H1 (cell line): ENCODE measurements around the gene TARP.

Experiments used
- CTCF ChIA-PET: fragments of 300-600 bp; sonication (Branson Sonifier 250); formaldehyde crosslinking; loops from one replicate; lab custom pipeline; 2021; ENCODE audit not compliant: partially characterized antibody; lab: Charles Lee
- POLR2A ChIA-PET: fragments of 300-600 bp; sonication (Branson Sonifier 250); formaldehyde crosslinking; loops from one replicate; lab custom pipeline; 2021; ENCODE audit warnings: inconsistent platforms; ENCODE audit not compliant: partially characterized antibody; lab: Charles Lee
- DNase-seq, 2 experiments: peaks; one replicate each; pipeline versions ENCODE4 v3.0.0 to v3.0.0-alpha.2; 2010 to 2022; ENCODE audit warnings: low spot score in 2 of 2, low read depth in 1 of 2, mixed read lengths in 1 of 2
- FAIRE-seq: peaks from 2 replicates; lab custom pipeline; 2011; peaks lifted over from hg19 to GRCh38; lab: Jason Lieb, UNC
- H2AFZ ChIP-seq: 2 replicates; pipeline ENCODE4 v1.8.1; 2012; ENCODE audit warnings: low read length, inconsistent platforms
- H2AK5ac ChIP-seq: 2 replicates; pipeline ENCODE4 v1.6.1; 2013; ENCODE audit warnings: low read depth, low read length
- H2BK120ac ChIP-seq: replicated peaks from 2 replicates; pipeline ENCODE3; 2013; ENCODE audit warnings: low read depth, low read length, inconsistent platforms
- H2BK12ac ChIP-seq: 2 replicates; pipeline ENCODE4 v1.6.1; 2013; ENCODE audit warnings: low read depth, low read length
- H2BK15ac ChIP-seq: 2 replicates; pipeline ENCODE4 v1.6.1; 2013; ENCODE audit warnings: low read length
- H2BK20ac ChIP-seq: 2 replicates; pipeline ENCODE4 v1.6.1; 2013; ENCODE audit warnings: low read length
- H2BK5ac ChIP-seq: 2 replicates; pipeline ENCODE4 v1.6.1; 2013; ENCODE audit warnings: low read depth, low read length
- H3K14ac ChIP-seq: 2 replicates; pipeline ENCODE4 v1.6.1; 2013; ENCODE audit warnings: inconsistent platforms; ENCODE audit not compliant: insufficient read length
- H3K18ac ChIP-seq: 2 replicates; pipeline ENCODE4 v1.6.1; 2013; ENCODE audit warnings: low read length; ENCODE audit errors: extremely low read depth
- H3K23ac ChIP-seq: 2 replicates; pipeline ENCODE4 v1.6.1; 2013; ENCODE audit warnings: inconsistent platforms; ENCODE audit not compliant: insufficient read length
- H3K23me2 ChIP-seq: 2 replicates; pipeline ENCODE4 v1.6.1; 2013; ENCODE audit warnings: low read depth, low read length
- H3K27ac ChIP-seq: 2 replicates; pipeline ENCODE4 v1.6.1; 2011; ENCODE audit warnings: low read depth, low read length, inconsistent platforms
- H3K27me3 ChIP-seq, 4 experiments: replicated peaks in 1 of 4; 1 replicate in 1 of 4; 2 replicates in 3 of 4; pipeline versions ENCODE4 v1.6.1 to v1.8.1; 2011 to 2013; ENCODE audit warnings: low read length in 3 of 4, mild to moderate bottlenecking in 3 of 4, inconsistent platforms in 2 of 4, mixed read lengths in 2 of 4, moderate library complexity in 1 of 4; ENCODE audit not compliant: control insufficient read depth in 3 of 4, insufficient read depth in 3 of 4; ENCODE audit errors: extremely low read depth in 1 of 4
- H3K36me3 ChIP-seq, 4 experiments: 2 replicates each; pipeline versions ENCODE4 v1.6.1 to v1.8.1; 2011 to 2013; ENCODE audit warnings: mild to moderate bottlenecking in 4 of 4, low read length in 3 of 4, moderate library complexity in 2 of 4, control low read depth in 1 of 4, inconsistent platforms in 1 of 4; ENCODE audit not compliant: insufficient read depth in 4 of 4, control insufficient read depth in 2 of 4
- H3K4ac ChIP-seq: replicated peaks from 2 replicates; pipeline ENCODE3; 2013; ENCODE audit warnings: low read length, low read depth, mixed read lengths, inconsistent platforms; ENCODE audit not compliant: insufficient read length
- H3K4me1 ChIP-seq, 4 experiments: replicated peaks in 1 of 4; 1 replicate in 1 of 4; 2 replicates in 3 of 4; pipeline versions ENCODE4 v1.6.1 to v1.8.1; 2011 to 2013; ENCODE audit warnings: low read length in 3 of 4, inconsistent platforms in 2 of 4, mixed read lengths in 1 of 4; ENCODE audit not compliant: insufficient read depth in 4 of 4, control insufficient read depth in 3 of 4
- H3K4me2 ChIP-seq, 2 experiments: 2 replicates each; pipeline versions ENCODE4 v1.6.1 to v1.8.1; 2011 to 2013; ENCODE audit warnings: low read depth in 2 of 2, low read length in 2 of 2, control low read depth in 1 of 2, inconsistent platforms in 1 of 2, mild to moderate bottlenecking in 1 of 2; ENCODE audit not compliant: insufficient read depth in 1 of 2
- H3K4me3 ChIP-seq, 4 experiments: fragments of 200-600, 300-600 bp in 1 of 4; sonication (generic), shearing (Covaris generic), sonication (Bioruptor Twin) in 1 of 4; 2 replicates each; pipeline versions ENCODE4 v1.5.1 to v1.8.1; 2011 to 2016; ENCODE audit warnings: low read length in 4 of 4, low read depth in 3 of 4, control low read depth in 2 of 4, inconsistent platforms in 2 of 4, mild to moderate bottlenecking in 2 of 4, mixed read lengths in 1 of 4, moderate library complexity in 1 of 4; ENCODE audit not compliant: insufficient read depth in 2 of 4; ENCODE audit errors: extremely low read depth in 1 of 4
- H3K56ac ChIP-seq: replicated peaks from 2 replicates; pipeline ENCODE3; 2013; ENCODE audit warnings: low read depth, mild to moderate bottlenecking, mixed read lengths, low read length, inconsistent platforms; ENCODE audit not compliant: insufficient read length
- H3K79me1 ChIP-seq: 2 replicates; pipeline ENCODE4 v1.6.1; 2013; ENCODE audit warnings: low read depth, low read length, control low read depth
- H3K79me2 ChIP-seq, 2 experiments: 2 replicates each; pipeline versions ENCODE4 v1.6.1 to v1.8.1; 2012 to 2013; ENCODE audit warnings: low read length in 2 of 2, mild to moderate bottlenecking in 2 of 2, inconsistent platforms in 1 of 2; ENCODE audit not compliant: insufficient read depth in 2 of 2, control insufficient read depth in 1 of 2
- H3K9ac ChIP-seq, 4 experiments: replicated peaks in 1 of 4; 1 replicate in 1 of 4; 2 replicates in 3 of 4; pipeline versions ENCODE4 v1.6.1 to v1.8.1; 2011 to 2013; ENCODE audit warnings: low read depth in 3 of 4, low read length in 3 of 4, control low read depth in 2 of 4, mild to moderate bottlenecking in 2 of 4, moderate library complexity in 2 of 4, inconsistent platforms in 1 of 4; ENCODE audit errors: extremely low read depth in 1 of 4
- H3K9me3 ChIP-seq, 2 experiments: 2 replicates each; pipeline versions ENCODE4 v1.6.1 to v1.8.1; 2012 to 2013; ENCODE audit warnings: mild to moderate bottlenecking in 2 of 2, moderate library complexity in 2 of 2, control low read depth in 1 of 2, inconsistent platforms in 1 of 2, low read depth in 1 of 2, low read length in 1 of 2, mixed read lengths in 1 of 2; ENCODE audit not compliant: insufficient read depth in 2 of 2
- H4K20me1 ChIP-seq, 2 experiments: replicated peaks in 1 of 2; 2 replicates each; pipeline versions ENCODE3 to v1.8.1; 2011 to 2013; ENCODE audit warnings: inconsistent platforms in 2 of 2, low read length in 2 of 2, mild to moderate bottlenecking in 1 of 2; ENCODE audit not compliant: insufficient read depth in 2 of 2, control insufficient read depth in 1 of 2
- H4K5ac ChIP-seq: 2 replicates; pipeline ENCODE4 v1.6.1; 2013; ENCODE audit warnings: low read length, low read depth, mixed read lengths, inconsistent platforms; ENCODE audit not compliant: insufficient read length
- H4K8ac ChIP-seq: 2 replicates; pipeline ENCODE4 v1.8.0; 2013; ENCODE audit warnings: mild to moderate bottlenecking, moderate library complexity, low read length, inconsistent platforms; ENCODE audit not compliant: insufficient read depth; ENCODE audit errors: extremely low read depth
- H4K91ac ChIP-seq: replicated peaks from 2 replicates; pipeline ENCODE3; 2013; ENCODE audit warnings: low read length, mixed read lengths, inconsistent platforms; ENCODE audit not compliant: insufficient read length
- BRCA1 ChIP-seq: IDR thresholded peaks from 2 replicates; pipeline ENCODE4 v1.6.1; 2012; ENCODE audit warnings: low read depth, low read length, improper control_type of control experiment
- CREB1 ChIP-seq: IDR thresholded peaks from 2 replicates; pipeline ENCODE4 v1.6.1; 2012; ENCODE audit warnings: inconsistent platforms
- EZH2 ChIP-seq: fragments of 200-600 bp; sonication (generic); IDR thresholded peaks from 2 replicates; pipeline ENCODE4 v1.7.1; 2012; ENCODE audit warnings: low read depth, mild to moderate bottlenecking, moderate library complexity, low read length, inconsistent platforms; ENCODE audit not compliant: severe bottlenecking
- HDAC6 ChIP-seq: IDR thresholded peaks from one replicate; pipeline ENCODE4 v1.7.1; 2012; ENCODE audit warnings: low read depth, mild to moderate bottlenecking, inconsistent platforms, low read length, moderate library complexity
- JUN ChIP-seq: IDR thresholded peaks from 2 replicates; pipeline ENCODE4 v1.6.1; 2011; ENCODE audit warnings: low read depth, mild to moderate bottlenecking, improper control_type of control experiment, low read length
- PHF8 ChIP-seq: fragments of 200-600 bp; sonication (generic); conservative IDR thresholded peaks from 2 replicates; pipeline ENCODE4 v1.7.1; 2012; ENCODE audit warnings: low read depth, mild to moderate bottlenecking, inconsistent platforms, low read length, moderate library complexity
- POU5F1 ChIP-seq: IDR thresholded peaks from 2 replicates; pipeline ENCODE4 v1.6.1; 2011; ENCODE audit warnings: low read depth, mild to moderate bottlenecking, low read length, moderate library complexity
- RFX5 ChIP-seq: IDR thresholded peaks from 2 replicates; pipeline ENCODE4 v1.6.1; 2011; ENCODE audit warnings: low read depth, low read length, improper control_type of control experiment, borderline replicate concordance
- RNF2 ChIP-seq: fragments of 200-900, 300-1000 bp; sonication (generic); IDR thresholded peaks from 2 replicates; pipeline ENCODE4 v1.7.1; 2016; ENCODE audit warnings: borderline replicate concordance, low read depth, mild to moderate bottlenecking, antibody characterized with exemption, low read length; ENCODE audit not compliant: poor library complexity, severe bottlenecking; ENCODE audit errors: missing control alignments
- SP1 ChIP-seq: IDR thresholded peaks from 2 replicates; pipeline ENCODE4 v1.6.1; 2011; ENCODE audit warnings: low read depth, low read length
- TCF12 ChIP-seq: IDR thresholded peaks from 2 replicates; pipeline ENCODE4 v1.6.1; 2011; ENCODE audit warnings: low read depth, mild to moderate bottlenecking, low read length
- TEAD4 ChIP-seq: IDR thresholded peaks from 2 replicates; pipeline ENCODE4 v1.6.1; 2012; ENCODE audit warnings: low read depth, low read length, inconsistent platforms, mixed read lengths
- YY1 ChIP-seq: IDR thresholded peaks from 2 replicates; pipeline ENCODE4 v1.6.1; 2011; ENCODE audit warnings: low read depth, mild to moderate bottlenecking, low read length
- WGBS, 2 experiments: shearing (Covaris generic) in 1 of 2; methylation state at CpG; one replicate each; pipeline versions ENCODE4 v1.1.6 to v1.1.7; 2013 to 2015; ENCODE audit warnings: low lambda C conversion rate in 2 of 2, mixed read lengths in 2 of 2, inconsistent platforms in 1 of 2, low coverage in 1 of 2, missing lambda C conversion rate in 1 of 2; ENCODE audit not compliant: insufficient replicate concordance in 2 of 2, insufficient coverage in 1 of 2, insufficient read length in 1 of 2; ENCODE audit errors: extremely low coverage in 1 of 2, missing lambda C conversion rate in 1 of 2; 5-methylcytosine and 5-hydroxymethylcytosine counted together

Gene TARP

GRCh38 chr7:38311329-38311937, 38.0 kb upstream of the TARP start:
- Histone ChIP-seq H3K4me2 (no peak overlapping the region), H3K14ac (no peak overlapping the region), H3K79me2 (no peaks in the 10 kb centered on the region), H3K36me3 (no peaks in the 10 kb centered on the region), H3K79me1 (no peaks in the 10 kb centered on the region), H4K8ac (0 out of 2 replicates have a peak overlapping the region, but pooled peaks have one; percentile 9), H3K4me1 (no peaks in the 10 kb centered on the region), H4K5ac (no peak overlapping the region), H3K4ac (no peak overlapping the region), H2AK5ac (no peak overlapping the region), H3K23ac (no peak overlapping the region), H2BK20ac (no peak overlapping the region), H2BK5ac (no peak overlapping the region), H4K20me1 (no peaks in the 10 kb centered on the region), H2AFZ (no peak overlapping the region; the same call in 1 of the 2 replicates), H3K4me3 (no peak overlapping the region), H2BK120ac (no peak overlapping the region), H2BK15ac (no peak overlapping the region), H2BK12ac (no peak overlapping the region), H3K9ac (no peak overlapping the region), H3K18ac (no peak overlapping the region), H4K91ac (no peak overlapping the region), H3K27me3 (no peaks in the 10 kb centered on the region), H3K9me3 (no peaks in the 10 kb centered on the region), H3K23me2 (no peaks in the 10 kb centered on the region), H3K56ac (no peak overlapping the region), H3K27ac (no peak overlapping the region)
- POLR2A ChIA-PET, result no interaction called here
- CTCF ChIA-PET, result interaction anchor here (0.7 to 5.0 kb wide), 4 partner anchors 24 to 96 kb away, joined by 3 to 20 read pairs (median 4); no protein-coding TSS in a partner anchor
- 94% methylated on average over 14 of the region's 38 CpGs; no CpG with 5 or more reads in 1 of the 2 experiments for WGBS, 2 experiments
- DNase-seq, result no peak
- no peak for FAIRE-seq
- no peak for TF ChIP-seq PHF8
- no peak for TF ChIP-seq YY1
- no peak for TF ChIP-seq TEAD4
- TF ChIP-seq SP1, result no peak
- no peak for TF ChIP-seq HDAC6
- TF ChIP-seq RFX5, result no peak
- no peak for TF ChIP-seq CREB1
- TF ChIP-seq BRCA1, result no peak
- TF ChIP-seq TCF12, result no peak
- TF ChIP-seq RNF2, result no peak
- no peak for TF ChIP-seq EZH2
- no peak for TF ChIP-seq JUN
- no peak for TF ChIP-seq POU5F1
